HG03064 (cell line): ENCODE measurements around the gene CDK9.
A peak's percentile ranks its signal among the peaks of the same experiment; 100 is the strongest.
"Not testable (repeated sequence)": the region's sequence is repeated elsewhere in the genome, so short reads cannot be mapped to it uniquely, and the experiment has no call there.

Experiments used
- ATAC-seq: cut with Tn5 transposase; IDR thresholded peaks from one replicate; pipeline ENCODE4 v1.9.1; 2021; ENCODE audit warnings: low read depth; ENCODE audit not compliant: unreplicated experiment

Gene CDK9

DNA sequence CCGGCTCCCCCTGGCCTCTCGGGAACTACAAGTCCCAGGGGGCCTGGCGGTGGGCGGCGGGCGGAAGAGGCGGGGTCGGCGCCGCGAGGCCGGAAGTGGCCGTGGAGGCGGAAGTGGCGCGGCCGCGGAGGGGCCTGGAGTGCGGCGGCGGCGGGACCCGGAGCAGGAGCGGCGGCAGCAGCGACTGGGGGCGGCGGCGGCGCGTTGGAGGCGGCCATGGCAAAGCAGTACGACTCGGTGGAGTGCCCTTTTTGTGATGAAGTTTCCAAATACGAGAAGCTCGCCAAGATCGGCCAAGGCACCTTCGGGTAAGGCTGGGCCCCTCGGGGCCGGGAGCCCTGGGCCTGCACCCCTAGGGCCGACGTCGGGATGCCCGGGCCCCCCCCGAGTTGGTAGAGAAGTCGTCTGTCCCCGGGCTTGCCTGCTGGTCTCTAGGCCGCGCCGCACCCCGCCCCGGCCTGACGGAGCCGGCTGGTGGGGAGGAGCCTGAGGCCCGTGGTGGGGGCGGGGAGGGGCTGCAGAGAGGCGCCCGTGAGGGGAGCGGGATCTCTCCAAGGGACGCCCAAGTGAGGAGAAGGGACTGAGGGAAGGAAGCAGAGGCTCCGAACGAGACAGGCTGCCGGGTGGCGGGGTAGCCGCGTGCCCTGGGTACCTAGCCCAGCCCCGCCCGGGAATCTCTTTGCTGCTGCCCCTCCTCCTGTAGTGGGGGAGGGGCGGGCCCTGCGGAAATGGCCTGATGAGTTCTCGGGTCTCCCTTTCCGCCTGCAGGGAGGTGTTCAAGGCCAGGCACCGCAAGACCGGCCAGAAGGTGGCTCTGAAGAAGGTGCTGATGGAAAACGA, at the start of gene CDK9:
Gene CDK9 (plus strand): TSS at position 102 of the 840 bp plus-strand sequence. CDS start 115 bp downstream, at position 217.
- peak; percentile 56 for ATAC-seq

DNA sequence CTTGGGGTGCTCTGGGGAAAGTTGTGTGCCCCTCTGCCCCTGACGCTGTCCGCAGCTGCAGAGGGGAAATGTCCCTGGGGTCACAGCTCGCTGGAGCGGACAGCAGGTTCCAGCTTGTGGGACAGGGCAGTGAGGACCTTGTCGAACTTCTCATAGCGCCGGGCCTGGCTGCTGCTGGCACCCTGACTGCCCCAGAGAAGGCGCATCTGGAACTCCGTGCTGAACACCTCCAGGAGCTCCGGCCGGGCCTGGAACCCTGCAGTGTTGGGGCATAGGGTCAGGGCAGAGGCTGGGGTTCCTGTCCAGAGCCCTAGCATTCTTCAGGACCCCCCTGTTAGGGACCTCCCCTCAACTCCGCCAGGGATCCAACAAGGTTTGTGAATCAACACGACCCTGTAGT, 47.2 kb upstream of the CDK9 start:
- no peak for ATAC-seq

DNA sequence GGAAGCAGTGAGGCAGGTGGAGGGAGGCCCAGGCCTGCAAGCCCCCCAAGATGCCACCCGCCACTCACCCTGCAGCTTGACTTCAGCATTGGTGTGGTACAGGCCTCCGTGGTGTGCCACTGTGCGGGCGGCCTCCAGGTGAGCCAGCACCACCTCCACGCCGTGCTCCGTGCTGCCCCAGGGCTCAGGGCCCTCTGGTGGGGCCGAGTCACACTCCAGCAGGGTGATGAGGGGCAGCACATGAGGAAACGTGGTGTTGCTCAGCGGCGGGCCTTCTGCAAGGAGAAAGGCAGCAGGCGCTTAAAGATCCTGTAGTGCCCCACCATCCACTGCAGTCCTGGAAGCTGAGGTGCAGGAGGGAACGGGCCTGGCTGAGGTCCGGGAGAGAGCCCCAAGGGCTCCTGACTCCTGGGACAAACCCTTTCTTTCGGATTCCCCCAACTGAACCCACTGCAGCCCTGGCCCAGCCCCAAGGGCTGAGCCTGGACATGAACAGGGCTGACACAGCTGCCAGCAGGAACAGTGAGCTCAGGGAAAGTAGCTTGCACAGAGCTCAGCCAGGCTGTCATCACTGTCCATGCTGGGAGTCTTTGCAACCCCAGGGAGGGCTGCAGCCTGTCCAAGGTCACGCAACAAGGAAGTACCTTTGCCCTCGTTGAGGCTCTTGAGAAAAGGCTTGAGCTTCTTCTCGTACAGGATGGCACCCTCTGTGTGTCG, 46.1 kb upstream of the CDK9 start:
- no peak for ATAC-seq

DNA sequence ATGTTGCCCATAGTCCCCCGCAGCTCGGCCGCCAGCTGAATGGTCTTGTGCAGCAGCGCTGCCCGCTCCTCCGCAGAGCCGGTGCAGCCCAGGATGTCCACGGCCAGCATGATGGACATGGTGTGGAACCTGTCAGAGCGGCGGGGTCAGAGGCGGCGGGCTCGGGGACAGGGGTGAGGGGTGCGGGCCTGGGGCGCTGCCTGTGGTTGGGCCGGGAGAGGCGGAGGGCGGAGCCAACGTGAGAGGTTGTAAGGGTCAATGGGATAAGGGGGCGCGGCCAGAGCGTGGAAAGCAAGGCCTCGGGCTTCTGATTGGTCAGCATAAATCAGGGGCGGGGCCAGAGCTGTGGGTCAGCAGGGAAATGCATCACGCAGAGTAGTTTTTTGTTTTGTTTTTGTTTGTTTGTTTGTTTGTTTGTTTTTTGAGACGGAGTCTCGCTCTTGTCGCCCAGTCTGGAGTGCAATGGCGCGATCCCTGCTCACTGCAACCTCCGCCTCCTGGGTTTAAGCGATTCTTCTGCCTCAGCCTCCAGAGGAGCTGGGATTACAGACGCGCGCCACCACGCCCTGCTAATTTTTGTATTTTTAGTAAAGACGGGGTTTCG, 43.9 kb upstream of the CDK9 start:
- no peak for ATAC-seq

DNA sequence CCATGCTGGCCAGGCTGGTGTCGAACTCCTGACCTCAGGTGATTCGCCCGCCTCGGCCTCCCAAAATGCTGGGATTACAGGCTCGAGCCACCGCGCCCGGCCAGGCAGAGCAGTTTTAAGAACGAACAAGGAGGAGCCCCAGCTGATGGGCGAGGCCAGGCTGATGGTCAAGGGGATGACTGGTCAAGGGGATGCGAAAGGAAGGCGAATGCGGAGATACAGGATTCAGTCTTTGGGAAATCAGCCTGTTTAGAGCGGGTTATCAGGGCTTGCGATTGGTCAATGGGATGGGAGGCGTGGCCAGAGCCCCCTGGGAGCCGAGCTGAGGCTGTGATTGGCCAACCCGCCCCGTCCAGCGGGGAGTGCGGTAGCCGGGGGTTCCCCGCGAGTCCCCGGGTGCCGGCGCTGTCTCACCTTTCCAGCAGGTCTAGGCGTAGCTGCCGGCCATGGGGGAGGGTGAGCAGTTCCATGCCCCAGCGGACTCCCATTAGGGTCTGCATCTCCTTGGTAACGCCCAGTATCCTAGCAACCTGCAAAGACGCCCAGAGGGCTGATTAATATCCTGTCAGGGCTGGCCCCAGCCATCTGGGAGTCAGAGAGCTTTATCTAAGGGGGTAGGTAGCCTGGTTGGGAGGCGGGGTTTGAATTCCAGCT, 43.3 kb upstream of the CDK9 start:
- no peak for ATAC-seq

DNA sequence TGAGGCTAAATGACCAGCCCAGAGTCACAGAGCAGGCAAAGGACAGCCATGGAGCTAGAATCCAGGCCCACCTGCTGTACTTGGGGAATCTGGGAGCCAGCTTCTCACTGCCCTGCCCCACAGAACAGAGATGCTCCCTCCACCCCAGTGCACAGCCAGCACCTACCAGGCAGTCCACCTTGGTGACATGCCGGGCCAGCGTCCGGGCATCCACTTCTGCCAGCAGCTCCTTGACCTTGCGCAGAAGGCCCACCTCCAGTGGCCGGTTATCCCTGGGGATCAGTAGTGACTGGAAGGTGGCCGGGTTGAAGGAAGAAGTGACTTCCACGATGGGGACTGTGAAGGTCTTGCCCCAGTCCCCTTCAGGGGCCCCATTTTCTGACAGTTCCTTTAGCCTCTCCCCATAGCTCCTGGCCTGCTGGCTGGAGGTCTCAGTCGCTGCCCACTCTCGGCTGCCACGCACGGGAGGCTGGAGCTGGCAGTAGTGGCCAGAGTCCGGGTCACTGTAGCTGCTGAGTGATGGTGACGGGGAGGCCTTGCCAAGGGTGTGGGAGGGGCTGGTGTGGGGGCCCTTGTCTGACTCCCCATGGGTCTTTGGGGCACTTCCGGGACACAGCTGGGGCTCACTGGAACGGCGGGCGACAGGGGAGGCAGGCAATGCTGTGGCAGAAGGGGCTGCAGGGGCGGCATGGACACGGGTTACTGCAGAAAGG, 41.3 kb upstream of the CDK9 start:
- ATAC-seq: no peak

DNA sequence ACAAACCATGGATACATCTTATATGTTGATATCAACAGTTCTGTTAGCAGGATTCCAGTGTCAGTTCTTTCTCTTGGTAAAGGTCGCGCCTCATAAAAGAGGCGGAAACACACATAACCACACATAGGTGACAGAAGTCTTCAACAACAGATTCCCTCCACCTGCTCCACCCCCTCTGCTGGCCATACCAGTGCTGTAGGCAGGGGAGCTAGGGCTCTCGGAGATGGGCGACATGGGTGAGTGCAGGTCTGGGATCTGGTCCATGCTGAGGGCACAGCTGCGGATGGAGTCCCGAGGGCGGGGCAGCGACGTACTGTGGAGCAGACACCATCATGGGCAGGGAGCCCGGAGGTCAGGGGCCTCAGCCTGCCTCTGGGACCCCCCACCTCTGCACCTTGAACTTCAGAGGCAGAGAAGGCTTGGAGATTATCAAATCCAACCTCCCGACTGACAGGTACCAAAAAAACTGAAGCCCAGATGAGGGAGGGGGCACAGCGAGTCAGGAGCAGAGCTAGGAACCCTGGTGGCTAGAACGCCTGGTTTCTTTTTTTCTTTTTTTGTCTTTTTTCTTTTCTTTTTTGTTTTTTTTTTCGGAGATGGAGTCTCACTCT, 38.8 kb upstream of the CDK9 start:
- no peak for ATAC-seq

DNA sequence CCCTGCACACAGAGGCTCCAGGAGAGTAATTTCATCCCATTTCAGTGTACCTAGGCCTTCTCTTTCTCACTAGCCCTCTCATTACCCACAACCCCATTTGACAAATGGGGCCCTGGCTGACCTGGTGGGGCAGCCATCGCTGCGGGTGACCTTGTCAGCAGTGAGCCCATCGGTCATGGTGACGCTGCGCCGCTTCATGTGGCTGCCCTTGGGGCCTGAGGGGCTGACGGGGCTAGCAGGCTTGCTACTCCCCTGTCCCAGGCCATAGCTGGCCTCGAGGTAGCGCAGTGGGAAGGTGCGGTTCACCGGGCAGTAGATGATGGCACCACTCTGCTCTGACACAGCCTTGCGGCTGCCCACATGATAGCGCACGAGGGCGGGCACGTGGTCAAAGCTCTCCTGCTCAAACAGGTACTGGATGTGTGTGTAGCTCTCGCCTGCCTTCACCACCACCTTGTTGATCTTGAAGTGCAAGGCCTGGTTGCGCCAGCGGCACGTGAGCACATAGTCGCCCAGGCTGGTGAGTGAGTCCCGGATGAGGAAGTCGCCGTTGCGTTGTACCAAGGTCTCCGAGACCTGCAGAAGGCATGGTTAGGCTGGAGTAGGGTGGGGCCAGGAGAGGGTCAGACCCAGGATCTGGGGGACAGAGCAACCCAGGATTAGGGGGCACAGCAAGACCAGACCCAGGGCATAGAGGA, 36.6 kb upstream of the CDK9 start:
- ATAC-seq: no peak

DNA sequence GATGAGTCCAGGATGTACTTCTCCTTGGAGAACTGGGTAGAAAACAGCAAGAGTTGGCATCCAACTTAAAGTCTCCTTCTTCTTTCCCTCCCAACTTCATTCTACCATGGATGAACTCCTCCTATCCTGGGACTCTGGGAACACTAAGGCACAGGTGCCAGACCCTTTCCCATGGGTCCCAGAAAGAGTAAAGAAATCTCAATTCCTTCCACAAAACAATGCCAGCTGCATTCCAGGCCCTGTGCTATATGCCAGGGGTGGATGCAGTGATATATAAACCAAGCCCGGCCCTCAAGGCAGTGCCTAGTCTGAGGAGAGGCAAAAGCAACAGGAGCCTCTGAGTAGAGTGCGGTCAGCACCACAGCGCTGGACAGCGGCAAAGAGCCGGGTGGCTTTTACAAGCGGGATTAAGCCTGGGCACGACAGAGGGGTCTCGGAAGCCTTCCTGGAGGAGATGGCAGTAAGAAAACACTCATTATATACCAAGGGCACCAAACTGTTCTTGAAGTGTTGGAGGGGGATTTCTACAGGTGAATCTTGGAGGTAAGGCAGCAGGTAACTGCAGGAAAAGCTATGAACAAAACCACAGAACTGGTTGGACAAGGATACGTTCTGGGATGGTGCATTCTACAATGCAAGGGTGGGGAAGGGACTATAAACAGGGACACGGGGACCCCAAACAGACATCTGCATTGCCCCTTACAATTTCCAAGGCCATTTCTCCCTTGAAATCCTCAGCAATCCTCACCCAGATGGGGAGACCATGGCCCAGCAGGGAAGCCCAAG, 34.4 kb upstream of the CDK9 start:
- no peak for ATAC-seq

DNA sequence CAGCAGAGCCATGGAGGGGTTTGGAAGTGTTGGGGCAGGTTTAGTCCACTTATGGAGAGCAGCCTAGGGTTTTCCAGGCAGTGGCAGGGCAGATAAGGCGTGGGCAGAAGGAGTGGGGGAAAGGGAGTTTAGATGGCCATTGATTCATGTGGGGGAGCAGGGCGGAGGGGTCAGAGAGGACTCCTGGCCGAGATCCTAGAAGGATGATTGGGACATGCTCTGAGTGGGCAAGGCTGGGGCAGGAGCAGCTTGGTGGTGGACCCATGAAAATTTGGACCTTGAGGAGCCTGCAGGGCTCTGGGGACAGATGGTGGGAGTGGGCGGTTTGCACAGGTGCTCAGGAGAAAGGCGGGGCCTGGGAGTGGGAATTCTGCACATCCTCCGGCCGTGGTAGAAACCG, 32.7 kb upstream of the CDK9 start:
- no peak for ATAC-seq

DNA sequence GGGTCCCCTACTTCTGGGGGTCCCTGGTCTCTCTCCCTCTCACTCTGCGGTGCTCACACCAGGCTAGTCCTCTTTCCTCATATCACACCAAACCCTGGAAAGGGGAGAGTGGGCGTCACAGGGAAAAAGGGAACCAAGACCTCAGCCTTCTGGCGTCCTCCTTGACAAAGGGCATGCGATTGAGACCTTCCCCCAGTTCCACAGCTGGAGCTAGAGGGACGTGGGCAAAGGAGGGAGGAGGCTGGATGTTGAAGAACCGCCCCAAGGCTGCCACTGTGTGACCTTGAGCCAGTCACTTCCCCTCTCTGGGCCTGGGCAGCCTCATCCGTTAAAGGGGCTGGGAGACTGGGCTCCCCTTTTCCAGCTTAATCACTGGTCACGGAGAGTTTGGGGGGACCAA, 32.2 kb upstream of the CDK9 start:
- no peak for ATAC-seq

DNA sequence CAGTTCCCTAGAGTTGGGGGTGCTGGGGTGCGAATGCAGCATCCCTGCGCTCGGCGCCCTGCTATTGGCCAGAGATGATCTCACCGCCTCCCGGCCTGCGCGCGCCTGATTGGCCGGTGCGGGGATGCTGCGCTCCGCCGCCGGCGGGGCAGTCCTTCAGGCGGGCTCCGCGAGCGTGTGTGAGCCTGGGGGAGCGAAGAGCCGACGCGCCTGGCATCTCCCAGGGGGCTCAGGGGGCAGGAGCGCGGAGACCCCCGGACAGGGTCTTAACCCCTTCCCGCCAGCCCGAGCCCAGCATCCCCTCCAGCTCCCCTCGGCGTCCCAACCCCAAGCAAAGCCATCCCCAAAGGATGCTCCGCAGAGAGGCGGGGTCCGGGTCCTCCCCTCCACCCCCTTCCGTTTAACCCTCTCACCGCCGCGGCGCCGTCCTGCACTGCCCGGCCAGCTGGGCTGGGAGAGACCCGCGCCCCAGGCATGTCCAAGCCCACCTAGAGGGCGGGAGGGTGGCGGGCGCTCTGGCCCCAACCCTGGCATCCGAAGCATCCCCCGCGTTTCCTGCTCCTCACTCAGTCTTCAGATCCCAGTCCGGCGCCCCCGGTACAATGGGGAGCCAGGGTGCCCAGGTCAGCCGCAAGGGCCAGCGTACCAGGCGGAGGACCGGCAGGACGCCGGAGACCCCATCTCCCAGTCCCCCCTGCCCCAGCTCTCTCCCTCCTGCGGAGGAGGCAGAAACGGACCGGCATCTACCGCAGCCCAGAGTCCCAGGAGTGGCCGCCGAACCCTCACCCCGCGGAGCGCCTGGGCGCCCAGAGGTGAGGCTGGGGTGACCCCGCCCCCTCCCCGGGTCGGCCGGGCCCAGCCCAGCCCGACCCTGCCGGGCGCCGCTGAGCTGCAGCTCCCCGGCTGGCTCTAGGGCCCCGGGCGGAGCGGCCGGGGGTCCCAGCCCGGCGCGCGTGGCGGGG, 31.5 kb upstream of the CDK9 start:
- no peak for ATAC-seq

DNA sequence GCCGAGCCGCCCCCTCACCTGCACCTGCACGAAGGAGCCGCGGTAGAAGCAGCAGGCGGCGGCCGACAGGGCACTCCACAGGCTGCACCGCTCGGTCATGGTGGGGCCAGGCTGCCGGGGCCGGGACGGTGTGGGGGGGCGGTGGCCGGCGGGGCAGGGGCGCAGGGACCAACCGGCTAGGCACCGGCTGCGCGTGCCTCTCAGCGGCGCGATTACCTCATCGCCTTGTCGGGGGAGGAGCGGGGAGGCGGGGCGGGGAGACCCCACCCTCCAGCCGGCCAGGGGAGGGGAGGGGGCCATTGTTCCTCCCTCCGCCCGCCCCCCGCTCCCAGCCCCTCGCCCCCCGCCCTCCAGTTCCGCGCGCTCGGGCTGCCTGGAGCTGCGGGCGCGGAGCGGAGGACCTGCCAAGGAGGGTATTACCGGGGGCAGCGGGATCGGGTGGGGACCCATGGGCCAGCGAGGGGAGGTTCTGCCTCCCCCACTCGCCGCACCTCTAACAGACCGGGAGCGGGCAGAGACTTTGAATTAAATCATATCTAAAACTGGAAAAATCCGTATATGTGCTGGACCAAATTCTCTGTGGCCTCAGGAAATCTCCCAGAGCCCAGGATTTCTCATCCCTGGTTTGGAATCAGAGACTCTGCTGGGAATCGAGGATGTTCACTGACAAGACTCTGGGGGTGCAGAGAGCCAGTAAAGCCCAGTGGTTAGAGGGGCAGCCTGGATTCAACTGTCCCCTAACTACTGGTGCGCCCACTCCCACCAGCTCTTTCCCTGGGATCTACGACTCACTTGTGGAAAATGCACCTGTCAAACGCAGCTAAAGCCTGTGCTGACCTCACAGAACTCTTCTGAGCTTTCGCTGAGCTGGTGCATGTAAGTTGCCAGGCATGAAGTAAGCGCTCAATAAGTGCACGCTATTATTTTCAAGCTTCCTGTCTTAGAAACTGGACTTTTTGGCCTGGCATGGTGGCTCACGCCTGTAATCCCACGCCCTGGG, 30.5 kb upstream of the CDK9 start:
- ATAC-seq: no peak

DNA sequence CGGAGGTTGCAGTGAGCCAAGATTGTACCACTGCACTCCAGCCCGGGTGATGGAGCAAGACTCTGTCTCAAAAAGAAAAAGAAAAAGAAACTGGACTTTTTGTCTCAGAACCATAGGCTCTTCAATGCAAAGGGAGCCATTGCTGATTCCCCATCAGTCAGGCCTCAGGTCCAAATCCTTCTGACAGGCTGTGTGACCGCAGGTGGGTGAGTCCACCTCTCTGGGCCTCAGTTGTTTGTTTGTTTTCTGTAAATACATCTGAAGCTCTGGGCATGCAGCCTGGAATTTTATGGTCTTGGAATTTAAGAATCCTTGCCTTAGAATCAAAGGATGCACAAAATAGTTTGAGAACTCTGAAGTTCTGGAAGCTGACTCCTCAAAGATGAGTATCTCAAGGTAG, 29.6 kb upstream of the CDK9 start:
- ATAC-seq: no peak

DNA sequence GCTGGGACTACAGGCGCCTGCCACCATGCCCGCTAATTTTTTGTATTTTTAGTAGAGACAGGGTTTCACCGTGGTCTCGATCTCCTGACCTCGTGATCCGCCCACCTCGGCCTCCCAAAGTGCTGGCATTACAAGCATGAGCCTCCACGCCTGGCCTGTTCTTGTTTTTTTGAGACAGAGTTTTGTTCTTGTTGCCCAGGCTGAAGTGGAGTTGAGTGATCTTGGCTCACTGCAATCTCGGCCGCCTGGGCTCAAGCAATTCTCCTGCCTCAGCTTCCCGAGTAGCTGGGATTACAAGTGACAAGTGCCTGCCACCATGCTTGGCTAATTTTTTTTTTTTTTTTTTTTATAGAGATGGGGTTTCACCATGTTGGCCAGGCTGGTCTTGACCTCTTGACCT, 29.1 kb upstream of the CDK9 start:
- ATAC-seq: not testable (repeated sequence)

DNA sequence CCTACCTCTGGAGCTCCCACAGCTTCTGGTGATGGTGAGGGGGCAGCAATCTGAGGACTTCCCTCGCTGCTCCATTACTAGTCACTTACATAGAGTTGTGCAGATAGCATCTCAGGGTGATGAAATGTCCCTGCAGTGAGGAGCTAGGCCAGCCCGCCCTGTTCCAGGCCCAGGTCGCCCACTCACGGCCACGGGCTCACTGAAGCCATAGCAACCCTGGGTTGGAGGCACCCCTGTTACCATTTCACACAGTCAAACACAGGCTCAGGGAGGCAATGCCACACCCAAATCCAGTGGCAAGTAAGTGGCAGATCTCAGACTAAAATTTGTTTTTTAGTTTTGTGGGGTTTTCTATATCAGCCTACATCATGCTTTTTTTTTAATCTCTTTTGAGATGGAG, 27.0 kb upstream of the CDK9 start:
- ATAC-seq: no peak
